ENCODE results near the gene WDR74.
"Not testable (repeated sequence)": the region's sequence is repeated elsewhere in the genome, so short reads cannot be mapped to it uniquely, and the experiment has no call there.

The WDR74 gene

DNA sequence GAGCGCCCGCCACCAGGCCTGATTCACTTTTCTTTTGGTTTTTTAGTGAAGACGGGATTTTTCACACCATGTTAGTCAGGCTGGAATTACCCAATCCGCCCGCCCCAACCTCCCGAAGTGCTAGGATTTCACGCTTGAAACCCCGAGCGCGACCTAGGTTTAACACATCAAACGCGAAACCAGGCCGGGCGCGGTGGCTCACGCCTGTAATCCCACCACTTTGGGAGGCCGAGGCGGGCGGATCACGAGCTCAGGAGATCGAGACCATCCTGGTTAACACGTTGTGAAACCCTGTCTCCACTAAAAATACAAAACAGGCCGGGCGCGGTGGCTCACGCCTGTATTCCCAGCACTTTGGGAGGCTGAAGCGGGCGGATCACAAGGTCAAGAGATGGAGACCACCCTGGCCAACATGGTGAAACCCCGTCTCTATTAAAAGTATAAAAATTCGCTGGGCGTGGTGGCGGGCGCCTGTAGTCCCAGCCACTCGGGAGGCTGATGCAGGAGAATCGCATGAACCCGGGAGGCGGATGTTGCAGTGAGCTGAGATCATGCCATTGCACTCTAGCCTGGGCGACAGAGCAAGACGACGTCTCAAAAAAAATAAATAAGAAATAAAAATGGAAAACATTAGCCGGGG lies 1.5 kb upstream of the WDR74 start:
- peak; percentile 79 for DNase-seq

GRCh38 chr11:62835336-62835735 lies 4.1 kb downstream of the WDR74 start:
- DNase-seq = no peak

DNA sequence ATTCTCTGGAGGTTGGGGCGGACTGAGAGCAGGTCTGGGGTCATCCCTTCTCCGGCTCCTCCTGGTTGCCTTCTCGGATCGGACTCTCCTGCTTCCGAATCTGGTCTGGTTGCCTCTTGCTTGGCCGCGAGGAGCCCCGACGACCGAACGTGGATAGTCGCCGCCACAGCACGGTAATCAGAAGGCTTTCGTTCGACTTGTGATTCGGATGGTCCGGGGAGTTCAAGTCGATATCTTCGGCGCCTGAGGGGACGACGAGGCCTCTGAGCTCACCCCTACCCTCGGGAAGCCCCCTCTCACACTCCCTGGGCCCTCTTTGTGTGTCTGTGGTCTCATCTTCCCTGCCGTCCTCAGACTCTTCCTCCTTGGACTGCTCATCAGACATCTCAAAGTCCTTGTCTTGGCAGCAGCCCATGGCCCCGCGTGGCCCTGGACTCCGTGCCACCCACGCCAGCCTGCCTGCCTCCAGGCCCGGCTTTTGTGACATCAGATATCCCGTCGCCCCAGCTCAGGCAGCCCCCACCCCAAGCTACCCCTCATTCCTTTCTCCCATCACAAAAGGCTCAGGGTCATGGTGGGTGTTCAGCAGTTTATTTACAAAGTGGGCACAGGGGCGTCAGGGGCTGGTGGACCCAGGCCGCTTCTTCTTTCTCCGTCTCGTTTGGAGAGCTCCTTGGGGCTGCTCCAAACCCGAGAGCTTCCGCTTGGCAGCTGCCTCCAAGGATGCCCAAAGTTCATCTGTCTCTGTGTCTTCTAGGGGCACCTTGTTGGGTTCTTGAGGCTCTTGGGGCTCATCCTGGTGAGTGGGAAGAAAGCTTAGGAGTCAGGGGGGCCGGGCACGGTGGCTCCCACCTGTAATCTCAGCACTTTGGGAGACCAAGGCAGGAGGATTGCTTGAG lies 6.8 kb downstream of the WDR74 start, which contains the start of gene TEX54:
TSS of gene TEX54 (minus strand) at position 506 of the 899 bp plus-strand sequence.
- no peak for DNase-seq

DNA sequence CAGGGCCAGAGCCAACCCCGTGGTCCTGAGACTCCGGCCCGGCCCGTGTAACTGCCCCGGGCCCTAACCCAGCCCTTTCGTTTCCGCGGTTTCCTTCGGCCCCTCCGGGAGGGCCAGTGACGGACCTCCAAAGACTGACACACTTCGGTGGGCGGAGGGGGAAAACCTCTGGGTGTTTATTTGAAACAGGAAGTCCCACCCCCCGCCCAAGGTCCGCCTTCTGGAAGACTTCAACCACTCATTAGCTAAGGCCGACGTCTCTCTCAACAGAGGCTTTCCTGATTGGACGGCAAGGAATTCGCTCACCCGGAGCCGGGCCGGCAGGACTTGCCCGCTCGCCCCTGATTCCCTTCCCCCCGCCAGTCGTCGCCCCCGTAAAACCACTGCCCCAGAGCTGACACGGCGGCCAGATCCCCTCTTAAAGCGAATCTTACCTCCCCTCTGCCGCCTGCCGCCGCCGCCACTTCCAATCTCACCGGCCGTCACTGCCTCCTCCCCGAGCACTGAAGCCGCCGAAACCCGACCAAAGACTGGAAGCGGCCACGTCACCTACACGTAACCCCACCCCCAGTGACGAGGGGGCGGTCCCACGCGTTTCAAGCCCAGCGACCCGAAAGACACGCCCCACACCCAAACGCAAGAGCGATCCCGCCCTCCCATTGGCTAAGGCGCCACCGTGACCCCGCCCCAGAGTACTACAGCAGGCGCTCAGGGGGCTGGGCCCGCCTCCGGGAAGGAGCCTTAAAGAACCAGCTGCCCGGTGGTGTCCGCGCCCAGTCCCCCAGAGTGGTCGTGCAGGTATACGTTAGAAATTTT lies 7.7 kb downstream of the WDR74 start, which contains the start of gene STX5:
TSS of gene STX5 (minus strand) at position 532 of the 816 bp plus-strand sequence. CDS start 808 bp downstream, outside the sequence.
- peak; percentile 91 for DNase-seq

DNA sequence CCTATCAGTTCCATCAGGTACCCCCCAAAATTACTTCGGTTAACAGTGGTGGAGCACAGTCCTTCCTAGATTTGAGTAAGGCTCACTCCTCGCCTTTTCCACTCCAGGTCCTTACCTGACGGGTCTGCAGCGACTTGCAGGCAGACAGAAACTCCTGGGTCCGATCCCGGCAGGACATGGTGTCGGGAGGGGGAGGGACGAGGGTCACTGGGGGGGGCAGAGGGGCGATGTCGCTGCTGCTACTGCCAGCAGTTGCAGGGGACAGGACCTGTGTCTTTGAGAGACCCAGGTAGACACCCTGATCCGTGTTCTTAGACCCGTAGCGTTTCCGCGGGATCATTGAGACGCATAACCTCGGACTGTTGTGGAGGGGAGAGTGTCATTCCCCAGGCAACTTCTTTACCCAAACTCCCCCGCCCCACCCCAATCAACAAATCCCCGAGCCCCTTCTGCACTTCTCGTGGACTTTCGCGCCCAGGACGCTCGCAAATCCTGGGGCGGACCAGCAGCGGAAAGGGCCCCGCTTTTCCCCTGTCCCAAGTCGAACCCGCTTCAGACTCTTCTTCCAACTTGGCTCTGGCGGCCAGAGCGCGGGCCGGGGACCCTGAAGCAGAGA lies 8.4 kb downstream of the WDR74 start:
- no peak for DNase-seq

GRCh38 chr11:62828130-62828529 lies 11.3 kb downstream of the WDR74 start:
- not testable (repeated sequence) for DNase-seq

- DNase-seq = no peak
Measured at GRCh38 chr11:62823677-62824076, 15.7 kb downstream of the WDR74 start.

- DNase-seq = no peak
Measured at GRCh38 chr11:62817129-62817528, 22.3 kb downstream of the WDR74 start.

DNA sequence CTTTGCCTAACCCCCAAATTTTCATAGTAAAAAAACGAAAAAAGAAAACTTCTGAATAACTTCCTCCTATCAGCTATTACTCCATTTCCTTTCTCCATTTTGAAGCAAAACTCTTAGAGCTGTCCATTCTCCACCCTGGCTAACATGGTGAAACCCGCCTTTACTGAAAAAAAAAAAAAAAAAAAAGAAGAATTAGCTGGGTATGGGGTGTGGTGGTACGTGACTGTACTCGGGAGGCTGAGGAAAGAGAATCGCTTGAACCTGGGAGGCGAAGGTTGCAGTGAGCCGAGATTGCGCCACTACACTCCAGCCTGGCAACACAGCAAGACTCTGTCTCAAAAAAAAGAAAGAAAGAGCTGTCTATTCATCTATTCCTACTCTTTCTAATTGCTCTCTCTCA lies 22.8 kb downstream of the WDR74 start:
- DNase-seq = no peak

GRCh38 chr11:62811659-62812058 lies 27.7 kb downstream of the WDR74 start:
- no peak for DNase-seq

DNA sequence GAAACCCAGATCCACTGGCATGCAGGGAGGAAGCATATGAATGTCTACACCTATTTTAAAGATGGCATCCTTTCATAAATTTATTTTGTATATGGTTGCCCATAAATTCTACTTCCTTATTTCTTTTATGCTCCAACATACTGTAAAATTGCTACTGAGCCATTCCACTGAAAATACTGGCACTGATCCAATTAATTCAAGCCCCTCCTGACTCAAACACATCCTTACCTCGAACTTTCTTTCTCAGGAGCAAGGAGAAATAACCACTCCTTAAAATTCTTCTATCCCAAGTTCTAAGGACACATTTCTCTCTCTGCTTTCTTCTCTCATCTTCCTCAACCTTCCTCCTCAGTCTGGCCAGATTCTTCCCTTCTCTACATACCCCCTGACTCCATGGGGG lies 28.6 kb downstream of the WDR74 start:
- DNase-seq = no peak

GRCh38 chr11:62806611-62807121 lies 32.7 kb downstream of the WDR74 start:
- DNase-seq = no peak

DNA sequence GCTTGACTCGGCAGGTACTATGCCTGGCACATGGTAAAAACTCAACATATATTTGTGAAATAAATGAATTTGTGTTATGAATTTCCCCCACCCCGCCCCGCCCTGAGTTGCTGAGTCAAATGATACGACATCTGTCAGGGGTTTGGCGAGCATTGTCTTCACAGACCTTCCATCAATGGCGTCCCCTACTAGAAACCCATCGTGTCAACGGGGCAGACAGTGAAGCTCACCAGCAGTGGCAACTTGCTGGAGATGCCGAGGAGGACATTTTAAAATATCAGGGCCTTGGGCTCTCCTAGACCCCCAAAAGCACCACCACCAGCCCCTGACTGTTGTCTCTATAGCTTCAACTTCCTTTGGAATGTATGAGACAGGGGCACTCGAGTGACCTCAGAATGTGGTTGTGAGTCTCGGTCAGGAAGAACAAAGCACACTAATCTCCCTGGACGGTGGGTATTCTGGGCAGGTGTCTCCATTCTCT lies 33.4 kb downstream of the WDR74 start:
- DNase-seq = no peak

- peak; percentile 70 for DNase-seq
Measured at GRCh38 chr11:62805076-62805892, 34.1 kb downstream of the WDR74 start, which contains the start of gene NXF1. Gene NXF1, minus strand, starts transcription at chr11:62805440. Its CDS starts 84 bp downstream, at chr11:62805356.

GRCh38 chr11:62804310-62805075 lies 34.9 kb downstream of the WDR74 start:
- DNase-seq = no peak

- no peak for DNase-seq
Measured at GRCh38 chr11:62801071-62801470, 38.3 kb downstream of the WDR74 start.

DNA sequence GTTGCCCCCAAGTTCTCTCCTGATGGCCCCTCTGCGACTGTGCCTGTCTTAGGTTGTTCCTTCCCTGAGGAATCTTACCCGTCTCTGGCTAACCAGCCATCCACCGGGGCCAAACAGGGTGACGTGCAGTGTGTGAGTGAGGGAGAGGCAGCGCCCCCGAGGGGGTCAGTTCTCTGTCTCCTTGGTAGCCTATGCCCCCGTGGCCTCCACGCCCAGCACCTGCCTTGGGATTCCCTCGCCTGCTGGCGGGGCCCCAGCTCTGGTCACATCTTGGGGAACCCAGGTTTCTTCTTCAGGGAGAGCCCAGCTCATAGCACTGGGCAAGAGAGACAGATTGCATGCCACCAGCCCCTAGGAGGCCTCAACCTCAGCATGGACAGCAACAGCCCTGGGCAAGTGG lies 39.9 kb downstream of the WDR74 start:
- DNase-seq = no peak

DNA sequence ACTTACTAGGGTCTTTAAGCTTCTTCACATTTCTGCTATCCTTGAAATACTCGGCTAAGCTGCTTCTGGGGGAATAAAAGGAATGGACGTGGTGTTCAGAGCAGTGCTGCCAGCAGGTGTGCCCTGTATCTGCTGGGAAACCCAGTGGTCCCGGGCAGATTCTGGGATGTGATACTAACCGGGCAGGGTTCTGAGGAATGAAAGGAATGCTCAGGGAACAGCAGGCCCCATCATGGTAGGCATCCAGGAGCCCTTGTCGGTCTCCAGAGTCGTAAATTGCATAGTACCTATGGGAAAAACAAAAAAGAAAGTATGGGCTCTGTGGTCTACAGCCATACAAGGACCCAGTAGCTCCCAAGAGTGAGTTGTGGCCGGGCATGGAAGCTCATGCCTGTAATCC lies 43.1 kb downstream of the WDR74 start:
- no peak for DNase-seq

DNA sequence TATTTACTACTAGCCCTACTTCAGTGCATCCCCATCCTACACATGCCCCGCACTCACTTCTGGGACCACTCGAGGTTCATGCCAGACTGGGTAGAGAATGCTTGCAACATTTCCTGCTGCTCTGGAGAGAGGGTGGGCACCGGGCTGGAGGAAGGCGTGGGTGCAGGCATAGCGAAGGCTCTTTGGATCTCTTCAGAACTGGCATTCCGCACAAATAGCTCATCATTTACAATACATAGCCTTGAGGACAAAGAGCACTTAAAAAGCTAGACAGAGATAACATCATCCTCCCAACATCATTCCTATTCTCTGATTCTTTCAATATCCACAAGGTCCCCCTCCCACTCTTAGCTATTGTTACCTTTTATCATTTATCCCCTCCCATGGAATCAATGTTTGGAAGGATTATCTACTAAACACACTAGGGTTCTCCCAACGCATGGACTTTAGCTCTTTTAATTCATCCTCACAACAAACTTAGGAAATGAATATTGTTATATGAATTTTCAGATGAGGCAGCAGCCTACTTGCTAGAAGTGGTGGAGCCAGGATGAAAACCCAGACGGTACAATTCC lies 45.1 kb downstream of the WDR74 start:
- no peak for DNase-seq

DNA sequence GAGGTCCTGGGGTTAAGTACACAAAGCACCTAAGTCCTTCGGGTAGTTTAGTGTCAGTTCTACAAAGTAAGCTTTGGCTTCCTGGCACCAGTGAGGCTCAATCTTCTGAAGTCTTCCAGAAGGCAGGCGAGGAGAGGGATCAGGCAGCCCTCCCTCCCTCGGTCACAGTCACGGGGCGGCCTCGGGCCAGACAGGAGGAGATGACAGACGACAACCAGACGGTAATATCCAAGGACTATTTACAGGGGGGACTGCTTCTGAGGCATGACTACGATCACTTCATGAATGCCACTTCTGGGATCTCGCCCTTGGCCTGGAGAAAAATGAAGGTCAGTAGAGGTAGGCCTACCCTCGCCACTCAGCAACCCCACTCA lies 47.2 kb downstream of the WDR74 start:
- DNase-seq = no peak
